K562 (cell line): ENCODE measurements around the gene CFAP410. TPM values are rescaled to one million over a fixed set of nuclear protein-coding genes. Genes with fewer than 3 reads are reported as not detected.

ENCODE experiments used
- CTCFL ChIP-seq: IDR thresholded peaks from 2 replicates; pipeline ENCODE4 v1.6.1; 2011; ENCODE audit warnings: borderline replicate concordance, low read depth, mild to moderate bottlenecking, moderate library complexity, low read length; ENCODE audit not compliant: insufficient read depth, poor library complexity, severe bottlenecking
- E2F1 ChIP-seq: sonication (generic); formaldehyde crosslinking; IDR thresholded peaks from 2 replicates; pipeline ENCODE4 v1.8.1; 2023; ENCODE audit warnings: mild to moderate bottlenecking, missing genetic modification reagents, moderate library complexity
- HDAC1 ChIP-seq, 2 experiments: fragments of 450-650 bp; IDR thresholded peaks; 2 replicates each; pipeline ENCODE4 v1.6.1; 2016 to 2017; ENCODE audit warnings: inconsistent platforms in 1 of 2, mild to moderate bottlenecking in 1 of 2, moderate library complexity in 1 of 2
- NONO ChIP-seq, 2 experiments: fragments of 200-400 bp in 1 of 2; fragments of 450-650 bp in 1 of 2; formaldehyde crosslinking in 1 of 2; IDR thresholded peaks; 2 replicates each; pipeline ENCODE4 v1.6.1; 2017; ENCODE audit warnings: low read depth in 2 of 2, mild to moderate bottlenecking in 2 of 2, moderate library complexity in 2 of 2, low read length in 1 of 2
- NRF1 ChIP-seq, 2 experiments: fragments of 450-650 bp; IDR thresholded peaks in 1 of 2; conservative IDR thresholded peaks in 1 of 2; 2 replicates each; pipeline ENCODE4 v1.6.1; 2014; ENCODE audit warnings: mild to moderate bottlenecking in 2 of 2
- PTRF ChIP-seq: fragments of 450-650 bp; IDR thresholded peaks from 2 replicates; pipeline ENCODE4 v1.6.1; 2016; ENCODE audit warnings: mild to moderate bottlenecking, missing genetic modification characterization, missing compliant biosample characterization
- RNF2 ChIP-seq: sonication (generic); IDR thresholded peaks from 2 replicates; pipeline ENCODE4 v1.6.1; 2016
- SP1 ChIP-seq: sonication (generic); formaldehyde crosslinking; IDR thresholded peaks from 2 replicates; pipeline ENCODE4 v1.8.1; 2022; ENCODE audit warnings: mild to moderate bottlenecking, missing genetic modification reagents
- TEAD1 ChIP-seq, 2 experiments: fragments of 450-650 bp in 1 of 2; sonication (generic) in 1 of 2; formaldehyde crosslinking; IDR thresholded peaks; 2 replicates each; pipeline versions ENCODE4 v1.4.0 to v1.8.0; 2020 to 2022; ENCODE audit warnings: mild to moderate bottlenecking in 2 of 2, missing genetic modification reagents in 1 of 2
- TFE3 ChIP-seq: fragments of 450-650 bp; formaldehyde crosslinking; IDR thresholded peaks from 2 replicates; pipeline ENCODE4 v1.4.0; 2020; ENCODE audit warnings: mild to moderate bottlenecking, mixed read lengths
- VEZF1 ChIP-seq: fragments of 200-800 bp; sonication (Bioruptor generic); IDR thresholded peaks from 2 replicates; pipeline ENCODE4 v1.6.1; 2017; ENCODE audit warnings: missing genetic modification characterization, missing compliant biosample characterization
- XRCC4 ChIP-seq: IDR thresholded peaks from one replicate; pipeline ENCODE4 v1.6.1; 2011; ENCODE audit not compliant: insufficient read depth, insufficient read length; ENCODE audit errors: extremely low read depth
- ZBTB5 ChIP-seq: fragments of 450-650 bp; IDR thresholded peaks from 2 replicates; pipeline ENCODE4 v1.6.1; 2017; ENCODE audit warnings: antibody characterized with exemption
- ZNF165 ChIP-seq: fragments of 250-450 bp; sonication (Bioruptor Pico); IDR thresholded peaks from 2 replicates; pipeline ENCODE4 v1.4.0; 2020; ENCODE audit warnings: borderline replicate concordance
- ZNF583 ChIP-seq: fragments of 250-450 bp; sonication (Bioruptor Pico); IDR thresholded peaks from 2 replicates; pipeline ENCODE4 v1.4.0; 2020
- ZNF589 ChIP-seq: fragments of 200-800 bp; sonication (Bioruptor generic); IDR thresholded peaks from 2 replicates; pipeline ENCODE4 v1.6.1; 2016; ENCODE audit warnings: low read depth, missing genetic modification characterization, missing compliant biosample characterization
- ZNF696 ChIP-seq: fragments of 250-450 bp; sonication (Bioruptor Pico); conservative IDR thresholded peaks from 2 replicates; pipeline ENCODE4 v1.4.0; 2020; ENCODE audit warnings: mild to moderate bottlenecking, moderate library complexity
- ZNF717 ChIP-seq: fragments of 250-450 bp; sonication (Bioruptor Pico); IDR thresholded peaks from 2 replicates; pipeline ENCODE4 v1.5.0; 2021
- polyA plus RNA-seq, 8 experiments: library from polyadenylated mRNA; depleted of rRNA in 4 of 8; stranded (reverse) in 5 of 8; unstranded in 3 of 8; fragments of >200 nt; fragmentation: Nextera tagmentation in 2 of 8; fragmentation: Illumina TruSeq in 1 of 8; extraction: Ambion mirVana in 2 of 8; extraction: Trizol in 1 of 8; gene quantifications; 2 replicates each; pipeline versions ENCODE4 v1.2.1 to v1.2.3, GENCODE V29; 2011 to 2014; ENCODE audit warnings: inconsistent platforms in 1 of 8, missing spikeins in 1 of 8
- total RNA-seq, 7 experiments: library from RNA; depleted of rRNA in 6 of 7; stranded (reverse); fragments of >200 nt in 6 of 7; fragmentation: Illumina TruSeq in 2 of 7; extraction: Trizol in 2 of 7; gene quantifications; 2 replicates each; pipeline versions ENCODE4 v1.2.1 to v1.2.3, GENCODE V29; 2011 to 2021; ENCODE audit warnings: low replicate concordance in 1 of 7

The CFAP410 gene
- total and polyA plus RNA-seq, 9 of the 15 experiments (the other 6 are each of a cell fraction or from before 2014, with no cell fraction given), result 0.07 to 17.3 (median 2.3) TPM

- peak; percentile 48; the same call in 1 of the 2 replicates for TF ChIP-seq SP1
- TF ChIP-seq PTRF (tag), result no peak
- TF ChIP-seq ZBTB5, result no peak
- TF ChIP-seq NRF1 (conservative IDR thresholded peaks at IDR 0.05 in 1 of 2, IDR thresholded peaks at IDR 0.05 in 1 of 2), result 0 out of 4 replicates have a peak, but pooled peaks of 1 of the 2 experiments have one; percentile 19
- no peak; a peak in 1 of 4 replicates for TF ChIP-seq NONO (IDR thresholded peaks at IDR 0.05; ENCODE audit: low read depth in 2 of 2, low read length in 1 of 2)
- TF ChIP-seq RNF2, result no peak
- peak in 1 of 2 experiments; percentile 40; a peak in 1 of 4 replicates for TF ChIP-seq HDAC1 (IDR thresholded peaks at IDR 0.05)
- no peak for TF ChIP-seq TFE3 (CRISPR knock-in tag)
- TF ChIP-seq VEZF1, result peak; percentile 64
- TF ChIP-seq CTCFL, result peak; percentile 36
- no peak for TF ChIP-seq XRCC4
- TF ChIP-seq ZNF696 (CRISPR knock-in tag), result no peak
- TF ChIP-seq ZNF589 (CRISPR knock-in tag), result no peak
- TF ChIP-seq E2F1 (CRISPR knock-in tag), result no peak
- TF ChIP-seq ZNF583 (CRISPR knock-in tag), result no peak
- no peak for TF ChIP-seq ZNF717 (CRISPR knock-in tag)
- TF ChIP-seq TEAD1 (CRISPR knock-in tag; IDR thresholded peaks at IDR 0.05), result 0 out of 4 replicates have a peak, but pooled peaks of 1 of the 2 experiments have one; percentile 18
- TF ChIP-seq ZNF165 (CRISPR knock-in tag), result peak; percentile 71; the same call in 1 of the 2 replicates
These were observed 972 bp downstream of the CFAP410 start (continued) for GRCh38 chr21:44337941-44338895.
